Chondrocyte (in vitro differentiated cells): ENCODE results near the gene C8A. TPM values are rescaled to one million over a fixed set of nuclear protein-coding genes. Genes with fewer than 3 reads are reported as not detected.

Experiments
- DNase-seq: peaks from one replicate; pipeline ENCODE4 v3.0.0; 2021; ENCODE audit warnings: mixed read lengths, low spot score
- H3K27ac Mint-ChIP-seq: one replicate; pipeline ENCODE4 v1.8.0; 2021; ENCODE audit warnings: mild to moderate bottlenecking, moderate library complexity, mixed read lengths; ENCODE audit not compliant: unreplicated experiment
- H3K27me3 Mint-ChIP-seq: 2 replicates; pipeline ENCODE4 v1.8.0; 2021; ENCODE audit warnings: low read depth, mixed read lengths
- H3K36me3 Mint-ChIP-seq: 2 replicates; pipeline ENCODE4 v1.8.0; 2021; ENCODE audit warnings: low read depth, mixed read lengths
- H3K4me1 Mint-ChIP-seq: 2 replicates; pipeline ENCODE4 v1.8.0; 2021; ENCODE audit warnings: low read depth, mild to moderate bottlenecking, mixed read lengths
- H3K4me3 Mint-ChIP-seq: one replicate; pipeline ENCODE4 v1.8.0; 2021; ENCODE audit warnings: mild to moderate bottlenecking, moderate library complexity, mixed read lengths; ENCODE audit not compliant: unreplicated experiment
- H3K9me3 Mint-ChIP-seq: 2 replicates; pipeline ENCODE4 v1.8.0; 2021; ENCODE audit warnings: low read depth, mixed read lengths
- CTCF ChIP-seq: fragments of 200-600 bp; sonication (generic); IDR thresholded peaks from 2 replicates; pipeline ENCODE4 v1.5.0; 2021; ENCODE audit warnings: antibody characterized with exemption, mild to moderate bottlenecking, moderate library complexity
- total RNA-seq: library from RNA; stranded (reverse); gene quantifications from 3 replicates; pipeline ENCODE4 v1.2.1, GENCODE V29; 2021

C8A gene
- total RNA-seq, 1 donor from 2014 or later, result not detected

GRCh38 chr1:56911098-56911938 lies 56.7 kb downstream of the C8A start:
- Mint-ChIP-seq H3K4me1 (peaks cover 11% of the 10 kb centered on the region), H3K9me3 (no peaks in the 10 kb centered on the region), H3K27me3 (peaks cover 10% of the 10 kb centered on the region), H3K36me3 (no peaks in the 10 kb centered on the region), H3K27ac (no peak overlapping the region), H3K4me3 (no peak overlapping the region)
- DNase-seq, result no peak
- TF ChIP-seq CTCF, result no peak

GRCh38 chr1:56912325-56912724 lies 57.7 kb downstream of the C8A start:
- no peak for TF ChIP-seq CTCF
- no peak overlapping the region for H3K4me3 Mint-ChIP-seq
- no peaks in the 10 kb centered on the region for H3K36me3 Mint-ChIP-seq
- peaks cover 9% of the 10 kb centered on the region for H3K27me3 Mint-ChIP-seq
- no peak for DNase-seq
- no peak overlapping the region for H3K27ac Mint-ChIP-seq
- H3K4me1 Mint-ChIP-seq, result peaks cover 11% of the 10 kb centered on the region
- H3K9me3 Mint-ChIP-seq, result no peaks in the 10 kb centered on the region

- Mint-ChIP-seq H3K4me1 (no peaks in the 10 kb centered on the region), H3K36me3 (no peaks in the 10 kb centered on the region), H3K4me3 (no peak overlapping the region), H3K9me3 (no peaks in the 10 kb centered on the region), H3K27ac (no peak overlapping the region), H3K27me3 (peaks cover 9% of the 10 kb centered on the region)
- no peak for DNase-seq
- TF ChIP-seq CTCF, result no peak
Observed at GRCh38 chr1:56915960-56916359, 61.4 kb downstream of the C8A start.

GRCh38 chr1:56916630-56917029 lies 62.0 kb downstream of the C8A start:
- Mint-ChIP-seq H3K4me3 (no peak overlapping the region), H3K9me3 (no peaks in the 10 kb centered on the region), H3K4me1 (no peaks in the 10 kb centered on the region), H3K36me3 (no peaks in the 10 kb centered on the region), H3K27ac (no peak overlapping the region), H3K27me3 (peaks cover 13% of the 10 kb centered on the region)
- DNase-seq, result no peak
- TF ChIP-seq CTCF, result no peak

GRCh38 chr1:56917356-56917755 lies 62.8 kb downstream of the C8A start:
- DNase-seq, result no peak
- H3K9me3 Mint-ChIP-seq, result no peaks in the 10 kb centered on the region
- H3K27me3 Mint-ChIP-seq, result peaks cover 13% of the 10 kb centered on the region
- TF ChIP-seq CTCF, result no peak
- no peak overlapping the region for H3K4me3 Mint-ChIP-seq
- H3K36me3 Mint-ChIP-seq, result no peaks in the 10 kb centered on the region
- no peak overlapping the region for H3K27ac Mint-ChIP-seq
- no peaks in the 10 kb centered on the region for H3K4me1 Mint-ChIP-seq
